ENCODE data around the gene KRT23.

KRT23 gene

DNA sequence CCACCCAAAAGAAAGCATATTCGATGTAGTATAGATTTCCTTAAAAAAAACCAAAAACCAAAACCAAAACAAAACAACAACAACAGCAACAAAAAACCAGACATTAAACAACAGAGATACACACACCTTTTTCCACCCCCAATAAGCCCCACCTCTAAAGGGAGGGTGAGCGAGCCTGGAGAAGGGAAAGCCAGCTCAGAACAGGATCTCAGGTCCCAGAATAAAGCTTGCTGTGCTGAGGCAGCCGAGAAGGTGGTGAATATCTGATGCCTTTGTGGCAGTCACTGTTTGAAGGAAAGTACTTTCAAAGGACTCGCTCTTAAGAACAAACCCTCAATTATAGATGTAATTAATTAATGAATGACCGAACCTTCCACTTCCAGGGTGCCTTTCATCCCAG, 470 bp downstream of the KRT23 start:
- TF ChIP-seq, protein P1, sequence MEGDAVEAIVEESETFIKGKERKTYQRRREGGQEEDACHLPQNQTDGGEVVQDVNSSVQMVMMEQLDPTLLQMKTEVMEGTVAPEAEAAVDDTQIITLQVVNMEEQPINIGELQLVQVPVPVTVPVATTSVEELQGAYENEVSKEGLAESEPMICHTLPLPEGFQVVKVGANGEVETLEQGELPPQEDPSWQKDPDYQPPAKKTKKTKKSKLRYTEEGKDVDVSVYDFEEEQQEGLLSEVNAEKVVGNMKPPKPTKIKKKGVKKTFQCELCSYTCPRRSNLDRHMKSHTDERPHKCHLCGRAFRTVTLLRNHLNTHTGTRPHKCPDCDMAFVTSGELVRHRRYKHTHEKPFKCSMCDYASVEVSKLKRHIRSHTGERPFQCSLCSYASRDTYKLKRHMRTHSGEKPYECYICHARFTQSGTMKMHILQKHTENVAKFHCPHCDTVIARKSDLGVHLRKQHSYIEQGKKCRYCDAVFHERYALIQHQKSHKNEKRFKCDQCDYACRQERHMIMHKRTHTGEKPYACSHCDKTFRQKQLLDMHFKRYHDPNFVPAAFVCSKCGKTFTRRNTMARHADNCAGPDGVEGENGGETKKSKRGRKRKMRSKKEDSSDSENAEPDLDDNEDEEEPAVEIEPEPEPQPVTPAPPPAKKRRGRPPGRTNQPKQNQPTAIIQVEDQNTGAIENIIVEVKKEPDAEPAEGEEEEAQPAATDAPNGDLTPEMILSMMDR (conservative IDR thresholded peaks at IDR 0.05): no peak
- no peak overlapping the region for H3K27ac ChIP-seq

DNA sequence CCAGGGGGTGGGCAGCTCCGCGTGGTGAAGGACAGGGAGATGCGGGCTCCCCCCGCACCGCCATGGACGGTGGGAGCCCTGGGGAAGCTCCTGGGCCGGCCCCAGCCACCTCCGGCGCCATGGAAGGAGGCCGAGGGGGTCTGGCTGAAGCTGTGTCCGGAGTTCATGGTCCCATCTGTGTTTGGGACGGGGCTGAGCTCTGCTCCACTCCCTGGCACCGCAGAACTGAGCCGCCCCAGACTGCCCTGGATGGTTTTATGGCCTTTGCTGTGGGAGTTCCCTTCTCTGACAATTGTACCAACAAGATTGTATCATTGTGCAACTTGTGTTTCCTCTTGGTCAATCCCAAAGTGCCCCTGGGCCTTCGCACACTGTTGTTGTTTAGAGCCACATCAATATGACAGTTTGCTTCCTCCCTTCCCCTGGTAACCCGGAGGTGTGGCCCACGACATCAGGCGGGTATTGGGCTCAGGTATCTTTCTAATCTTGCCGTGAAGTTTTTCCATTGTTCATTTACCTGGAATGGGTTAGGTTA, 942 bp downstream of the KRT23 start:
- TF ChIP-seq, protein P1 (conservative IDR thresholded peaks at IDR 0.05): no peak
- H3K27ac ChIP-seq: no peak overlapping the region

DNA sequence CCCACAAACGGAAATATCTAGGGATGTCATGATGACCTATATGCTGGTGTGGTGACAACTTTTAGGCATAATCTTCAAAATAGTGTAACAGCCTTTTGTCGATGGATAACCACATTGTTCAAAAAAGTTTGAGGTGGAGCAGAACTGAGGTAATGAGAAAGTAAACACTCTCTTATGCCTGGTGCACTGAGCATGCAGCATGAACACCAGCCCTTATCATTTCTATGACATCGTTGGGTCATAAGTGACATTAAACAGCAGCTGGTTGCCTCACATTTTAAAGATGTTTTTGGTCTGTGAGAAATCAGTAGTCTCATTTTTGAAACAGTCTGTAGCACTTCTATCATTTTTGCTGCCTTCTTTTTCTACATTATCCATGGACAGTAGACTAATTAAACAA, 1.8 kb downstream of the KRT23 start:
- TF ChIP-seq, protein P1 (conservative IDR thresholded peaks at IDR 0.05): no peak
- no peak overlapping the region for H3K27ac ChIP-seq

DNA sequence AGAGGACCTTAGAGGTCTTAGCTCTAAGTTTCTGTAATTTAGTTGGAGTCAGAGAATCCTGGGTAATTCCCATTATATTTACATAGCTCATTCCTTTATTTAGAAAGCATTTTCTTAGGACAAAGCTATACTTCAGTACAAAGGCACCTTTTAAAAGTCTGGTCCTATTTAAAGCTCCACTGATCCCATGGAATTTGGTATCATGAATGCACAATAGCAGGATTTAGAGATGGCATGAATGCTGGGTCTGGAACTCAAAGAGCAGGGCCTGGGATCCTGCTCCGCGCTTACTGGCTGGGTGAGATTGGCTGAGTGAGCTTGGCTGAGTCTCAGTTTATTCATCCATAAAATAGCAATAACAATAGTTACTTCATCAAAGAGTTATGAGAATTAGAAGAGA, 4.8 kb downstream of the KRT23 start:
- no peak overlapping the region for H3K27ac ChIP-seq
- TF ChIP-seq, protein P1 (conservative IDR thresholded peaks at IDR 0.05): no peak

DNA sequence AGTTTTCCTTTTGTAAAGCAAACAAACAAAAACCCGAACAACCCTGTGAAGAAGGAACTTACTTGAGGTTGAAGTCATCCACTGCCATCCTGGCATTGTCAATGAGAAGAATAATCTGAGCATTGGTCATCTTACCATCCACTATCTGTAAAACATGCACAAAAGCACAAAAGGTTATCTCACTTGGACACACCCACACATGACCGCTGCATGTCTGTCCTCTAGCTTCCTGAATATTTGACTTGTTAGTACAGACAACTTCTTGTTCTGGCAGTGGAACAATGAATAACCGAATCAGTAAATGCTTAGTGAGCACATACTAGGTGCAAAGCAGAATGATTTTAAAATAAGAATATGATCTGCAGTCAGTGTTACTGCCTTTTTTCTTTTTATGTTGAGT, 6.1 kb downstream of the KRT23 start:
- TF ChIP-seq, protein P1 (conservative IDR thresholded peaks at IDR 0.05): no peak
- H3K27ac ChIP-seq: no peak overlapping the region

DNA sequence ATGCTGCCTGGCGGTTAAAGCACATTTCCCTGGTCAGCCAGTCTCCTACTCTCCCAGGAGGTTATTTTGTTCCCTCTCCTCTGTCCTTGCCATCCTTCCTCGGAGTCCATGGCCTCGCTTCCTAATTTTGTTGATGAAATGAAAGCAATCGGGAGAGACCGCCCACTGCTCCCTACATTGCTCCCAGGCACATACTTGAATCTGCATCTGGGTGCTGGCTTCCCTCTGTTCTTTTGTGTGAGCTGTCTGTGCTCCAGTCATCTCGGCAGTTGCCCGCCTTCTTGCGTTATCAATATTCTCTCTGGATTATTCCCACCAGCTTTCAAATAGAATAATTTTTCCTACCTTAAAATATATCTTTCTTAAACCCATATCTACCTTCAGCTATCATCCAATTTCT, 11.1 kb downstream of the KRT23 start:
- TF ChIP-seq, protein P1 (conservative IDR thresholded peaks at IDR 0.05): no peak
- no peak overlapping the region for H3K27ac ChIP-seq

DNA sequence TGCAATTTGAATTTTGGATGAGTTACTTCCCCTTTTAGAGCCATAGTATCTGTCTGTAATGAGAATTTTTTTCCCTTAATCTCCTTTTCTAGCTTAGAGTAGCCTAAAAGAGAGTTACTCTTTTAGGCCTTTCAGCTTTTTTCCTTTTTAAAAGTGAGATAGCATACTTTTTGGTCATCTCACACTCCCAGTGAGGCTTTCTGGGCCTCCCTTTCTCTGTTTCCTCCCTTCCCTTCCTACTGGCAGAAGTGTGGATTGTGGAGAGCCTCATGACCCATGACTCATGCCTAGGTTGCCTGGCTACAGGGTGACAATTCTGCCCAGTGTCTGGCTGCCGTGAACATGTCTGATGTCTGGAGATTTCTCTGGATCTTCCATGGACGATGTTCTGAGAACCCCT, 15.2 kb downstream of the KRT23 start:
- no peak overlapping the region for H3K27ac ChIP-seq
- TF ChIP-seq, protein P1 (conservative IDR thresholded peaks at IDR 0.05): no peak
